Testis (tissue), 3 donors: ENCODE data around the gene RECQL5. TPM values are rescaled to one million over a fixed set of nuclear protein-coding genes. Genes with fewer than 3 reads are reported as not detected.

ENCODE experiments used
- DNase-seq: peaks from one replicate; pipeline ENCODE4 v3.0.0-alpha.2; 2019
- H3K27ac ChIP-seq, 2 donors: fragments of 200-600 bp; sonication (generic); one replicate each; pipeline ENCODE4 v1.5.1; 2019
- H3K27me3 ChIP-seq: fragments of 200-600 bp; sonication (generic); one replicate; pipeline ENCODE4 v1.5.1; 2019
- H3K36me3 ChIP-seq: fragments of 200-600 bp; sonication (generic); one replicate; pipeline ENCODE4 v1.5.1; 2017; ENCODE audit warnings: low read depth; ENCODE audit errors: missing control alignments
- H3K4me1 ChIP-seq: fragments of 200-600 bp; sonication (generic); one replicate; pipeline ENCODE4 v1.5.1; 2019
- H3K4me3 ChIP-seq, 2 donors: fragments of 200-600 bp; sonication (generic); one replicate each; pipeline ENCODE4 v1.5.1; 2017 to 2019
- H3K9me3 ChIP-seq: fragments of 200-600 bp; sonication (generic); one replicate; pipeline ENCODE4 v1.5.1; 2017
- POLR2A ChIP-seq: fragments of 450-650 bp; IDR thresholded peaks from one replicate; pipeline ENCODE4 v1.6.1; 2017; ENCODE audit warnings: antibody characterized with exemption, mild to moderate bottlenecking, moderate library complexity
- WGBS, 2 donors: methylation state at CpG; one replicate each; pipeline ENCODE4 v1.1.5; 2018; 5-methylcytosine and 5-hydroxymethylcytosine counted together
- intact Hi-C: fragments of 100-400 bp; cut with DNase I; formaldehyde crosslinking; loops from one replicate; pipeline ENCODE4 v1.15.1; 2023; ENCODE audit warnings: low total_unique reads
- polyA plus RNA-seq: library from polyadenylated mRNA; stranded (reverse); fragments of 350-450 nt; fragmentation: Illumina TruSeq; extraction: RNeasy Lipid Tissue Mini Kit (QIAGEN cat#74804); gene quantifications from one replicate; pipeline ENCODE4 v1.2.3, GENCODE V29; 2014; ENCODE audit warnings: low read depth, low replicate concordance; ENCODE audit not compliant: insufficient read depth
- total RNA-seq, 2 donors: library from RNA; depleted of rRNA; stranded (reverse); fragments of >200 nt; gene quantifications; one replicate each; pipeline ENCODE4 v1.2.3, GENCODE V29; 2016
- TF ChIP-seq, protein P1 (sequence below), 3 experiments: fragments of 450-650 bp in 2 of 3; fragments of 200-600 bp in 1 of 3; sonication (generic) in 1 of 3; IDR thresholded peaks; one replicate each; pipeline ENCODE4 v1.5.1; 2016 to 2019; ENCODE audit warnings: antibody characterized with exemption in 3 of 3, mild to moderate bottlenecking in 2 of 3, moderate library complexity in 1 of 3

Gene RECQL5
- total and polyA plus RNA-seq, 3 donors from 2014 or later = 60.0 to 99.6 (median 81.4) TPM

DNA sequence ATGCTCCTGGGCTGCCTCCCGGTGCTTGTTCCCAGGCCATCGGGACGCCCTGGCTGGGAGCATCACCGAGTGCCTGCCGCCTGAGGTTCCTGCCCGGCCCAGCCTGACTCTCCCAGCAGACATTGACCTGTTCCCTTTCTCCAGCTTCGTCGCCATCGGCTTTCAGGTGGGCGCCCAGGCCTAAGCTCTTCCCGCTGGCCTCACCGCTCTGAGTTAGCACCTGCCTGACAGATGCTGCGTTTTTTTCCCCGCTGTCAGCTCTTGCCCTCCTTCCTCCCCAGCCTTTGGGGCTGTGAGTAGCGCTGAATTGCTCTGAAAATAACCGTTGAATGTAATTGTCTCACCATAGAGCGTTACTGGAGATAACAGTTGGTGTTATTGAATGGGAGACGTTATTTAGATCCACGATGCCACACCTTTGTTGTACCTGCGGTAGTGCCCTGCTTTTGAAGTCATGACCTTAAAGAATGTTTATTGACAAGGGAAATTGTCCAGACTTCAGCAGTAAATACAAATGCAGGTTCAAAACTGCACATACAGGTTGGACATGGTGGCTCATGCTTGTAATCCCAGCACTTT lies 55.0 kb downstream of the RECQL5 start:
- Histone ChIP-seq H3K27ac (no peak overlapping the region), H3K36me3 (no peaks in the 10 kb centered on the region), H3K27me3 (no peaks in the 10 kb centered on the region), H3K4me1 (no peaks in the 10 kb centered on the region), H3K4me3 (no peak overlapping the region), H3K9me3 (no peaks in the 10 kb centered on the region)
- TF ChIP-seq, protein P1, sequence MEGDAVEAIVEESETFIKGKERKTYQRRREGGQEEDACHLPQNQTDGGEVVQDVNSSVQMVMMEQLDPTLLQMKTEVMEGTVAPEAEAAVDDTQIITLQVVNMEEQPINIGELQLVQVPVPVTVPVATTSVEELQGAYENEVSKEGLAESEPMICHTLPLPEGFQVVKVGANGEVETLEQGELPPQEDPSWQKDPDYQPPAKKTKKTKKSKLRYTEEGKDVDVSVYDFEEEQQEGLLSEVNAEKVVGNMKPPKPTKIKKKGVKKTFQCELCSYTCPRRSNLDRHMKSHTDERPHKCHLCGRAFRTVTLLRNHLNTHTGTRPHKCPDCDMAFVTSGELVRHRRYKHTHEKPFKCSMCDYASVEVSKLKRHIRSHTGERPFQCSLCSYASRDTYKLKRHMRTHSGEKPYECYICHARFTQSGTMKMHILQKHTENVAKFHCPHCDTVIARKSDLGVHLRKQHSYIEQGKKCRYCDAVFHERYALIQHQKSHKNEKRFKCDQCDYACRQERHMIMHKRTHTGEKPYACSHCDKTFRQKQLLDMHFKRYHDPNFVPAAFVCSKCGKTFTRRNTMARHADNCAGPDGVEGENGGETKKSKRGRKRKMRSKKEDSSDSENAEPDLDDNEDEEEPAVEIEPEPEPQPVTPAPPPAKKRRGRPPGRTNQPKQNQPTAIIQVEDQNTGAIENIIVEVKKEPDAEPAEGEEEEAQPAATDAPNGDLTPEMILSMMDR (IDR thresholded peaks at IDR 0.05) = no peak
- no peak for TF ChIP-seq POLR2A
- intact Hi-C loops = no loop called here
- DNase-seq = no peak
- WGBS, 2 donors = 93 to 95% methylated on average over 13 to 20 of the region's 20 CpGs

DNA sequence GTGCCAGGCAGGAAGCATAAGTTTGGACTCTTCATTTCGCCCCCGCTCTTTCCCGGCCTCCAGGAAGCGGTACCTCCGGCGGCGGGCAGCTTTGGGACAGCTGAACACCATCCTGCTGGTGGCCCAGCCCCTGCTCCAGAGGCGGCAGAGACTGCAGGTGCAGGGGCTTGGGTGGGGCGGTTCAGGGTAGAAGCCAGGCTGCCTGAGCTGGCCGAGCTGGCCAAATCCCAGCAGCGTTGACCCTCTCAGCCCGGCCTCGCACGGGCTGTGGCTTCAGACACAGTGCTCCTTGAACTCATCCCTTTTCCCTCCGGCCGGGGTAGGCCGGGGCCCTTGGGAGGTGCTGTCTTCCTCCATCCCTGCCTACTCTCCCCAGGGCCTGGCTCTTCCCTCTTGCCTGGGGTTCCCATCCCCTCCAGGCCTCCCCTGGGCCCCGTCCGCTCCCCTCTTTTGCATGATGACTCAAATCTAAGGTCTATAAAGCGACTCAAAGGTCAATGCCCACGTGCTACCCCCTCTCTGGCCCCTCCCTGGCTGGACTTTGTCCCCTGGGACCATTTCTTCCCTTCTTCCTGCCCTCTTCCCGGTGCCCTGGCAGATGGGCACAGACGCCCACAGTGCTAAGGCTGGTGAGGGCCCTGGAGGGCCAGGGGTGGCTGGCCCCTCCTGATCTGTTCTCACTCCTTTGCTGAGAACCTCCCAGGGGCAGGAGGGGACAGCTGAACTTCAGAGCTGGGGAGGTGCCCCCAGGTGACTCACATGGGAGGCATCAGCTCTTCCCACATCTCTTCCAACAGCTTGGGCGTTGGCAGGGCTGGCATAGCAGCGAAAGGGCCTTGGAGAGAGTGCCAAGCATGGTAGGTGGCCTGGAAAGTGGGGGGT lies 56.6 kb downstream of the RECQL5 start:
- Histone ChIP-seq H3K27ac (no peak overlapping the region), H3K36me3 (no peaks in the 10 kb centered on the region), H3K9me3 (no peaks in the 10 kb centered on the region), H3K4me3 (no peak overlapping the region), H3K27me3 (no peaks in the 10 kb centered on the region), H3K4me1 (no peaks in the 10 kb centered on the region)
- no peak for DNase-seq
- 90 to 93% methylated on average over 21 to 25 of the region's 25 CpGs for WGBS, 2 donors
- intact Hi-C loops = no loop called here
- TF ChIP-seq, protein P1 (IDR thresholded peaks at IDR 0.05) = no peak
- no peak for TF ChIP-seq POLR2A

DNA sequence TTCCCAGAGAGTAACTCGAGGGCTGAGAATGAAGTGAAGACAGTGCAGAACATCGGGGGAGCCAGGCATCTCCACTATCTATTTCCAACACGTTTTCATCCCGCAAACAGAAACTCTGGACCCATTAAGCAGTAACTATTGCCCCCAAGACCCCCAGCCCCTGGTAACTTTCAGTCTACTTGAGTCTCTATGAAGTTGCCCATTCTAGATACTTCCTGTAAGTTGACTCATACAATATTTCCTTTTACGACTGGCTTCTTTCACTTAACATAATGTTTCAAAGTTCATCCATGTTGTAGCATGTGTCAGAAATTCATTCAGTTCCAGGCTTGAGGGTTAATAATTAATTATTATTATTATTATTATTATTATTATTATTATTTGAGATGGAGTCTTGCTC lies 59.9 kb downstream of the RECQL5 start:
- no peaks in the 10 kb centered on the region for H3K4me1 ChIP-seq
- H3K4me3 ChIP-seq = no peak overlapping the region
- WGBS, 2 donors = 85 to 87% methylated on average over 5 of the region's 5 CpGs
- TF ChIP-seq POLR2A = no peak
- TF ChIP-seq, protein P1 (IDR thresholded peaks at IDR 0.05) = no peak
- intact Hi-C loops = no loop called here
- H3K27ac ChIP-seq = no peak overlapping the region
- H3K27me3 ChIP-seq = no peaks in the 10 kb centered on the region
- no peak for DNase-seq
- no peaks in the 10 kb centered on the region for H3K9me3 ChIP-seq
- H3K36me3 ChIP-seq = no peaks in the 10 kb centered on the region

DNA sequence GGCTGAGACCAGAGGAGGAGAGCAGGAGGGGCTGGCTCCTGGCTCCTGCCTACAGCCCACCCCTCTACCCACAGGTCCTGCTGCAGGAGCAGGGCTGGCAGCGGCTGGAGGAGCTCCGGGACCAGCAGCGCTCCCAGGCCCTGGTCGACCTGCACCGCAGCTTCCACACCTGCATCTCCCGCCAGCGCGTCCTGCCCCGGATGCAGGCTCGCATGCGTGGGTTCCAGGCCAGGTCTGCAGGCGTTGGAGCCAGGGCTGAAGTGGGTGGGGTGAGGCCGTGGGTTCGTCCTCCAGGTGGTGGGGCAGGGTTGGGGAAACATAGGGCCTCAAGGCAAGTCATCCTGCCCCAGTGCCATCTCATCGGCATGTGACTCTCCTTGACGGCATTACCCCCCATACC lies 61.2 kb downstream of the RECQL5 start:
- no peaks in the 10 kb centered on the region for H3K4me1 ChIP-seq
- H3K4me3 ChIP-seq = no peak overlapping the region
- H3K27ac ChIP-seq = no peak overlapping the region
- no peaks in the 10 kb centered on the region for H3K27me3 ChIP-seq
- WGBS, 2 donors = 82 to 98% methylated on average over 4 to 16 of the region's 16 CpGs
- DNase-seq = no peak
- no peaks in the 10 kb centered on the region for H3K36me3 ChIP-seq
- intact Hi-C loops = no loop called here
- TF ChIP-seq POLR2A = no peak
- TF ChIP-seq, protein P1 (IDR thresholded peaks at IDR 0.05) = no peak
- H3K9me3 ChIP-seq = no peaks in the 10 kb centered on the region
